HG02981 (cell line): ENCODE measurements around the gene CDC42BPB.
A peak's percentile ranks its signal among the peaks of the same experiment; 100 is the strongest.
"Not testable (repeated sequence)": the region's sequence is repeated elsewhere in the genome, so short reads cannot be mapped to it uniquely, and the experiment has no call there.

Source experiments
- ATAC-seq: cut with Tn5 transposase; IDR thresholded peaks from one replicate; pipeline ENCODE4 v1.9.1; 2021; ENCODE audit warnings: mild to moderate bottlenecking, moderate library complexity; ENCODE audit not compliant: unreplicated experiment

CDC42BPB gene

DNA sequence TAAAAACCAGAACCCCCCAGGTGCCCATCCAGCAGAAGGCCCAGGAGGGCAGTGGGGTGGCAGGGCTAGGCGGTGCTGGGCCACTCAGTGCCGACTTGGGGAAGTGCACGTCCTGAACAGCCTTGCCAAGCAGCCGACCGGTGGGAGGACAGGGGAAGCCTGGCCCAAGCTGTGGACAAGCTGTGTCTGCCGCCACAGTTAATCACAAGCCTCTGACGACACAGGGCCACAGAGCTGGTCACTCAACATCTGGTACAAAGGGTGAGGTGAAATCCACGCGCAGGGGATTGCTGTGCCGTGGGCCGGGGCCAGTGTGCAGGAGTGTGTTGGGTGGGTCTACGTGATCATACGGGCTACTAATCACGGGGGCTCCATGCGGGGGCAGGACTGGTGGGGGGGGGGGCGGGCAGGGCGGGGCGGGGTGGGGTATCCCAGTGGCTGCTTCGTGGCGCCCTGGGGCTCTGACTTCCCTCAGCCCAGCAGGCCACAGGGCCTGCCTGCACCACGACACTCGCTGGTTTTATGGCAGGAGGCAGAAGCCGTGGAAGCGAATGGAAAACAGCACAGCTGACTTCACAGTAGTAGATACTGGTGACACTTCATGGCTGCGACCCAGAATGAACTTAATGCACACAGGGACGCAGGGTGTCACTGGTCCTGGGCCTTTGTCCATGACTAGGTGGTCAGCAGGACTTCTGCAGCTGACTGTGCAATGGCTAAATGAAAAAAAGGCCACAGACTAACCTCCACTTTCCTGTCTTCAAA lies 124.7 kb downstream of the CDC42BPB start:
- ATAC-seq: no peak

DNA sequence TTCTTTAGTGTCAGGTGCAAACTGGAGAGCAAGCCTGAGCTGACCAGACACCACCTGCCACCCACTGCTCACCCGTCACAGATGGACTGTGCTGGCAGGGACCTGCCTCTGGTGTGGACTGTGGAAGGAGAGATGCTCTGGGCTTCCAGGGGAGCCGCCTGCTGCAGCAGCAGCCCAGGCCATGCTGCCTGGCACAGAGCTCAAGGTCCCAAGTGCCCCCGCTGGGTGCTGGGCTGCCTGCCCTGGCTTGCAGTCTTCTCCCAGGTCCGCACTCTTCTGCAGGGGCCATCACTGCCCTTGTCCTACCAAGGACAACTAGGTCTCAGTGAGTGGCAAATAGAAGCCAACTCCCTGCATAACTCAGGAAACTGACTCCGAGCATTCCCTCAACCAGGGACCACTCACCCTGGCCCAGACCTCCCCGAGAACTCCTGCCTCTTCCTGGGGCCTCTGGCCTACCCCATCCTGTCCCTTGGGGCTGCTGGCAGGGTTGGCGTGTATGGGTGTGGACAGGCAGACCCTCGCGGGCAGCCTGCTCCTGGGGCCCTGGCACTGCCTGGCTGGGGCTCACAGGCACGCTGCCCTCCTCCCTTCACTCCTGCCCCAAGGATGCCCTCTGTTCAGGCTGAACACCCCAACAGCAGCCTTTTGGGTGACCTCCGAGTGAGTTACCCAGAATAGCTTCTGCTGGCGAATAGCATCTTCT lies 125.6 kb downstream of the CDC42BPB start:
- no peak for ATAC-seq

DNA sequence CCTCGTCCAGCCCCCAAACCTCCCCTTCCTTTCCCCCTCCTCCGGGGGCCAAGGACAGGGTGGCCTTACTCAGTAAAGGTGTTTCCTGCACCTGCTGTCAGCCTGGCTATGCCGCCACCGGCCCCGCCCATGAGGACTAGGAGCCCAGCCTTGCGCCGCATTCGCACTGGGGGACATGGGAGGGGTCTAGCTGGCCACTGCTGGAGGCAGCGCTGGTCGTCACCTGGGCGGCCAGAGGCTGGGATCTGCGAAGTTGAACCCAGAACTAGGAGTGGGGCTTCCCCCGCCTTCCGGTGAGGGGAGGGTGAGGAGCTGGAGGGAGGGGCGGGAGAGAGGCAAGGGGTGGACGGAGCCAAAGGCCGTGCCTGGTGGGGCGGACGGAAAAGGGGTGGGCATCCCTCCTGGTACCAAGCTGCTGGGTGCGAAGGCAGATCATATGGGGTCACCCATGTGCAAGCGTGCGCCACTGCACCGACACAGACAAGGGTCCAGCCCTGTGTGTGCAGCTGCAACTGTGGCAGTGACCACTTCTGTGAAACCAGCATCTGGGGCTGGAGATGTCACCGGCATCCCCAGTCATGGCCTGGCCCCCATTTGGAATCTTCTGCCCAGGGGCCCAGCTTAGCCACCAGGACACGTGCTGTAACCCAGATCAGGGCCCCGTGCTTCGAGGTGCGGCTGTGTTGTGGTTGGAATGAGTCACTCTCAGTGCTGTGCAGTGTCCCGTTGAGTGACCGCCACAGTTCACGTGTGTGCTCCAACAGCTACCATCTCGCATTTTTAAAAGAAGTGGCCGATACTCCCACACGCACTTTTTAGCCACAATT lies 126.4 kb downstream of the CDC42BPB start:
- no peak for ATAC-seq

DNA sequence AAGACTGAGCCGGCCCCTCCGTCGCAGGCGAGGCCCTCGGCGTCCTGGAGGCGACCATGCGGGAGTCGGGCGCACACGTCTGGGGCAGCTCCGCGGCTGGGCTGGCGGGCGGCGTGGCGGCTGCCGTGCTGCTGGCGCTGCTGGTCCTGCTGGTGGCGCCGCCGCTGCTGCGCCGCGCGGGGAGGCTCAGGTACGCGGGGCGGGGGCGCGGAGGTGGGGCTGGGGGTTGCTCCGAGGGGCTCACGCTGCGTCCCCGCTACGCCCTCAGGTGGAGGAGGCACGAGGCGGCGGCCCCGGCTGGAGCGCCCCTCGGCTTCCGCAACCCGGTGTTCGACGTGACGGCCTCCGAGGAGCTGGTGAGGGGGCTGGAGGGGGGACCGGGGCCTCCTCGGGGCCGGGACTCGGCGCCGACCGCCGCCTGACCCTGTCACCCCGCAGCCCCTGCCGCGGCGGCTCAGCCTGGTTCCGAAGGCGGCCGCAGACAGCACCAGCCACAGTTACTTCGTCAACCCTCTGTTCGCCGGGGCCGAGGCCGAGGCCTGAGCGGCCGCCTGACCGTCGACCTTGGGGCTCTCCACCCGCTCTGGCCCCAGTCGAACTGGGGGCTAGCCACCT lies 127.1 kb downstream of the CDC42BPB start:
- ATAC-seq: no peak

DNA sequence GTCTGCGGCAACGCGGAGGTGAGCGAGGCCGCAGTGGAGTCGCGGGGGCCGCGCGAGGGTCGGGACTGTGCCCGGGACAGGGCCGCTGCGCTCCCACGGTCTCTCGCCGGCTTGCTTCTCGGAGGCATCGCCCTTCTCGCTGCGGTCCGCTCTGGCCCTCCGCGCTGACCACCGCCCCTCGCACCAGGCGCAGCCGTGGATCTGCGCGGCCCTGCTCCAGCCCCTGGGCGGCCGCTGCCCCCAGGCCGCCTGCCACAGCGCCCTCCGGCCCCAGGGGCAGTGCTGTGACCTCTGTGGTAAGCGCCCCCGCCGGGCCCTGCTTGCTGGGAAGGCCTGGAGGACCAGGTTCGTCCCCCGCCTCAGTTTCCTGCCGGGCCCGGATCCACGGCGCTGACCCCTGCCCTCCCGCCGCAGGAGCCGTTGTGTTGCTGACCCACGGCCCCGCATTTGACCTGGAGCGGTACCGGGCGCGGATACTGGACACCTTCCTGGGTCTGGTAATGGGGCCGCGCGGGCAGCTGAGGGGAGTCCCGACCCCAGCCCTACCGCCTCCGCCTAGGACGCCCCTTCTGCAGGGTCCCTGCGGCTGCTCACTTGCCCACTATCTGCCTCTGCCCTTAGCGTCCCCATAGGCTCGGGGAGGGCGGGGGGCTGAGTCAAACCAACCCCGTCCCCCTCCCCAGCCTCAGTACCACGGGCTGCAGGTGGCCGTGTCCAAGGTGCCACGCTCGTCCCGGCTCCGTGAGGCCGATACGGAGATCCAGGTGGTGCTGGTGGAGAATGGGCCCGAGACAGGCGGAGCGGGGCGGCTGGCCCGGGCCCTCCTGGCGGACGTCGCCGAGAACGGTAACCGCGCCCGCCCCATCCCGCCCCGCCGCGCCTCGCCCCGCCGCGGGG lies 127.9 kb downstream of the CDC42BPB start:
- no peak for ATAC-seq

DNA sequence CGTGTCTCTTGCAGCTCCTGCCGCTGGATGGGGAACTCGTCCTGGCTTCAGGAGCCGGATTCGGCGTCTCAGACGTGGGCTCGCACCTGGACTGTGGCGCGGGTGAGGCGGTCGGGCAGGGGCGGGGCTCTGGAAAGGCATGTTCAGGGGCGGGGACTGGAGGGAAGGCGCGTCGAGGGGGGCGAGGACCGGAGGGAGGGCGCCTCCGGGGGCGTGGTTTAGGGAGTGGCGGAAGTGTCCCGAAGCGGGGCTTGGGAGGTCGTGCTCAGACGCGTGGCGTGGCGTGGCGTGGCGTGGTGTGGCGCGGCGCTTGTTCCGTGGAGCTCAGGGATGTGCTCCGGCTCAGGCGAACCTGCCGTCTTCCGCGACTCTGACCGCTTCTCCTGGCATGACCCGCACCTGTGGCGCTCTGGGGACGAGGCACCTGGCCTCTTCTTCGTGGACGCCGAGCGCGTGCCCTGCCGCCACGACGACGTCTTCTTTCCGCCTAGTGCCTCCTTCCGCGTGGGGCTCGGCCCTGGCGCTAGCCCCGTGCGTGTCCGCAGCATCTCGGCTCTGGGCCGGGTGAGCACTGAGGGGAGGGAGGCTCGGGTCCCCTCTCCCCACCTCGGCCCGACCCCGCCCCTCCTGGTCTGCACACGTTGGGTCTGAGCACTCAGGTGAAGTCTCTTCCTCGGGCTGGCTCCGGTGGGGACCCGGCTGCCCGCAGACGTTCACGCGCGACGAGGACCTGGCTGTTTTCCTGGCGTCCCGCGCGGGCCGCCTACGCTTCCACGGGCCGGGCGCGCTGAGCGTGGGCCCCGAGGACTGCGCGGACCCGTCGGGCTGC lies 128.7 kb downstream of the CDC42BPB start:
- ATAC-seq: peak; percentile 74

- ATAC-seq: no peak
These were observed 129.4 kb downstream of the CDC42BPB start for GRCh38 chr14:102927878-102928411.

DNA sequence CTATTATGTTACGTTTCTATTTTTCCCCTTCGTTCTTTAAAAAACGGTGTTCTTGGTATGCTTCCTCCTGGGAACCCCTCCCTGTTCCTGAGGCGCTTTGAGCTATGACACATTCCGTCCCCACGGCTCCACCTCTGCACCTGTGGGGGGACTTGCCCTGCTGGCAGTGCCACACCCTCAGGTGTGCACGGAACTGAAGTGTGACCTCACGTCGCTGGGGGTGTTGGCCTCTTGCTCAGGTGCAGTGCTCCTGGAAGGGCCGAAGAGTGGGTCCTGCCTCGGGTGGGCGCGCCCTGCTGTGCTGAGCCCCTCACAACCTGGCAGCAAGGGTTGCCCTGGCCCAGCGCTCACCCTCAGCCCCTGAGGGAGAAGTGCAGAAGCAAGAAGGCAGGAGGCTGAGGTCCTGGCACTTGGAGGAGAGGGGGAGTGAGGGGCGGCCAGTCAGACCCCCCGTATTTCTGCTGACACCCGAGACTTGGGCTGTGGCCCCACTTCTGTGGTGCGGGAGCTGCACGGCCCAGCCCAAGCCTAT lies 129.9 kb downstream of the CDC42BPB start:
- ATAC-seq: no peak

- not testable (repeated sequence) for ATAC-seq
These were observed 130.5 kb downstream of the CDC42BPB start for GRCh38 chr14:102926840-102927239.

DNA sequence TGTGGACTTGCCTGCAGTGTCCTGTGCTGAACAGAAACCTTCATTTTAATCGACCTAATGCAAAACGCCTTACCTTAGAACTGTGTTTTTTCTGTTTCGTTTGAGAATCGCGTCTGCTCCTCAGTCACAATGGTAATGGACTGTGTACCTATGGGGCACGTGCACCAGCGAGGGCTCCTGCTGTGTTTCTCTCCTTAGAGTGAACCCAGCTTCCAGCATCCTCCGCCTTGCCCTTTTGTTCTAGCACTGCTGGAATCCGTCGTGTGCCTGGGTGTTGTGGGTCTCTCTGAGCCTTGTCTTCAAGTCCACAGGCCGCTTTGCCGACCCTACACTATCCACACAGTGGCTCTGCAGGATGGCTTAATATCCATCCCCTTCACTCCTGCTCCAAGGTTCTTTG lies 131.2 kb downstream of the CDC42BPB start:
- ATAC-seq: no peak

DNA sequence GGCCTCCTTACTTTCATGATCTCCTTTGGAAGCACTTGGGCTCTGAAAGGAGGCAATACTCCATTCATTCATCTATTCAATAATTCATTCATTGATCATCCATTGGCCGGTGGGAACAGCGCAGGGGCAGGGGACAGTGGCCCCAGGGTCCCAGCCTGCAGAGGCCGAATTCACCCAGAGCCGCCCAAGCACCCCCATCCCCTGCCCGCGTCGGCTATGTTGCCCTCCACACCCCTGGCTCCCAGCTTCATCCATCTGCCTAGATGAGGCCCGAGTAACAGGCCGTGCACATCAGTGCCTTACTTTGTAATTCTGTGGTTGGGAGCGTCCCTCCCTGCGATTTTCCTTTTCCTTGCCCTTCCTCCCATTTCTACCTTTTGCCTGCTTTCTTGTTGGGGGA lies 131.7 kb downstream of the CDC42BPB start:
- no peak for ATAC-seq

DNA sequence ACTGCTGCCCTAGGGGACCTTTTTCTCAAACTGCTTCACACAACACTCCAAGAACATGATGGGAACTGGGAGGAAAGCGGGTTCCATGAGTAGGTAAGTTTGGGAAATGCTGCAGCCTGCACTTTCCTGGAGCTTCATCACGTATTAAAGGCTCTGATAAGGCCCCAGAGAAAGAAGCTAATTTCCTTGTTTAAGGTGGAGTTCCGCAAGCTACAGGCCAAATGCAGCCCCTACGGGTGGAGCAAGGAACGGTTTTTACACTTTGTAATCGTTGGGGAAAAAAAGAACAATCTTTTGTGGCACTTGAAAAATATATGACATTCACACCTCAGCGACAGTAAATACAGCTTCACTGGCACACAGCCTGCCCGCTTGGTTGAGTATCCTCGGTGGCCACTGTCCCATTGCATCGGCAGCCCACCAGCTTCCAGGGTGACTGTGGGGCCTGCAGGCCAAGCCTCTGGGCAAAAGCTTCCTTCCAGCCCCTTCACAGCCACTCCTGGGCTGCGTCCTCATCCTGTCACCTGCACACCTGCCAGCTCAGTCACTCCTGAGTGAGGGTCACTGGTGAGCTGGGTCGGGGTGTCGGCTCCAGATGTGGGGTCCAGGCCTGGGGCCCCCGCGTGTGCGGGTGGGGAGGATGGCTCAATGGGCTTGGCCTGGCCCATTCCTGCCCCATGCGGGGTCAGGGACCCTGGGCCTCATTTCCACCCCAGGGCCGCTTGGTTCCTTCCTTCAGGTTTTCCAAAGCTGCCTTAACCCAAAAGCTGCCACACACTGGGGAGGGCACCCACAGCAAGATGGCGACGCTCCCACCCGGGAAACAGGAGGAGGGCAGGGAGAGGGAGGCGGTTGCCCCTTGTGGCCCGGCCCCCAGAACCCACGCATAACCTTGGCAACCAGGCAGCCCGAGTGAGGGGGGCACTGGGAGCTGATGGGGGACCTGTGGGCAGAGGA lies 132.4 kb downstream of the CDC42BPB start:
- no peak for ATAC-seq

DNA sequence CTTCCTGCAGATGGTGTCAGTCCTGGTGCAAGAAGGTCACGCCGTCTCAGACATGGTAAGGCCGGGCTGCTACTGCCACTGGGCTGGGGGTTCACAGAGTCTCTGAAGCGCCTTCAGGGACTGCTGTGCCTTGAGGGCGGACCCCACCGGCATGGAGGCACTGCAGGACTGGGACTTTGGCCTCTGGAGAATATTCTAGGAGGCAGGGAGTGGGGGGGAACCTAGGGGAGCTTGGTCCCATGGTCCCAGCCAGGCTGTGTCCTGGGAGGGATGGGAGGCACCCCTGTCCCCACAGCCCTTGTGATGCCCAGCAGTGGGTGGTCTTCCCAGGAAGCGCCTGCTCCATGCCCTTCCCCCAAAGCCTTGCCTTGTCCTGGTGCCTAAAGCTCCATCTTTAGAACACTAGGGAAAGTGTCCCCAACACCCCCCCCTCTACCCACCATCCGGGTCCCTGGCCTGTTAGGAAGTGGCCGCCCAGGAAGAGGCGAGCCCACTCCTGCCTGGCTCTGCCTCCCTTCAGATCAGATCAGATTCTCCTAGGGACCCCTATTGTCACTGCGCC lies 133.3 kb downstream of the CDC42BPB start:
- no peak for ATAC-seq

GRCh38 chr14:102923201-102923924 lies 134.0 kb downstream of the CDC42BPB start:
- ATAC-seq: no peak

DNA sequence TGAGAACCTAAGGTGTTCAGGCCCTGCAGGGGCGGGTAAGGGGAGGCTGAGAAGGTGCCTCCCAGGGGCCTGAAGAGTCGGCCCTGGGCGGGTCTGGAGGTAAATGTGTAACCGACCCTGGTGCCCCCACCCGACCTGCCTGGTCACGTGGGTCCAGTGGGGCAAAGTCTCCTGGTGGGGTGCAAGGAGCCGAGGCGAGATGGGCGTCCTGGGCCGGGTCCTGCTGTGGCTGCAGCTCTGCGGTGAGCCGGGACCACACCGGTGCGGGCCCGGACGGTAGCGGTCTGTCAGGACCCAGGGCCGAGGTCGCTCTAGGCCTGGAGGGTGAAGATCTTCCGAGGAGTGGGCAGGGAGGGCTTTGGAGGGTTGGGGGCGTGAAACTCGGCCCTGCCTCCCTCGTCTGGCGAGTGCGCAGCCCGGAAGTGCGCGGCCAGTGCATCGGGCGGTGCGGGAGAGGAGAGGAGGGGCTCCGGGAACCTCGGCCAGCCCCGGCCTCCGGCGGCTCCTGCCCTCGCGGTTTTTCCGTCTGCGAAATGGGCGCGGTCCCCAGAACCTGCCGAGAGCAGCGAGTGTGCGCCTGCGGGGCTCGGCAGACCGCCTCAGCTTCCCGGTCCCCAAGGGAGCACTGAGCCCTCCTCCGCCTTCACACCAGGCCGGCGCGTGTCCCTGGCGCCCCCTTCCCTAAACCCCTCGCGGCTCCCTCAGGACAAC lies 134.7 kb downstream of the CDC42BPB start, which contains the start of gene AMN:
TSS of gene AMN (plus strand) at position 174 of the 711 bp plus-strand sequence. CDS start at position 200, 26 bp downstream.
- ATAC-seq: no peak

GRCh38 chr14:102920998-102921304 lies 136.4 kb downstream of the CDC42BPB start:
- ATAC-seq: no peak
